HTR-8/SVneo (cell line): ENCODE data around the gene SOX15.
"Not testable (repeated sequence)": the region's sequence is repeated elsewhere in the genome, so short reads cannot be mapped to it uniquely, and the experiment has no call there.

Experiments
- DNase-seq: peaks from one replicate; pipeline ENCODE4 v3.0.0; 2011; ENCODE audit warnings: low spot score, mixed read lengths; ENCODE audit not compliant: insufficient read length
- FAIRE-seq: peaks from 2 replicates; lab custom pipeline; 2011; peaks lifted over from hg19 to GRCh38; lab: Jason Lieb, UNC

SOX15 gene

DNA sequence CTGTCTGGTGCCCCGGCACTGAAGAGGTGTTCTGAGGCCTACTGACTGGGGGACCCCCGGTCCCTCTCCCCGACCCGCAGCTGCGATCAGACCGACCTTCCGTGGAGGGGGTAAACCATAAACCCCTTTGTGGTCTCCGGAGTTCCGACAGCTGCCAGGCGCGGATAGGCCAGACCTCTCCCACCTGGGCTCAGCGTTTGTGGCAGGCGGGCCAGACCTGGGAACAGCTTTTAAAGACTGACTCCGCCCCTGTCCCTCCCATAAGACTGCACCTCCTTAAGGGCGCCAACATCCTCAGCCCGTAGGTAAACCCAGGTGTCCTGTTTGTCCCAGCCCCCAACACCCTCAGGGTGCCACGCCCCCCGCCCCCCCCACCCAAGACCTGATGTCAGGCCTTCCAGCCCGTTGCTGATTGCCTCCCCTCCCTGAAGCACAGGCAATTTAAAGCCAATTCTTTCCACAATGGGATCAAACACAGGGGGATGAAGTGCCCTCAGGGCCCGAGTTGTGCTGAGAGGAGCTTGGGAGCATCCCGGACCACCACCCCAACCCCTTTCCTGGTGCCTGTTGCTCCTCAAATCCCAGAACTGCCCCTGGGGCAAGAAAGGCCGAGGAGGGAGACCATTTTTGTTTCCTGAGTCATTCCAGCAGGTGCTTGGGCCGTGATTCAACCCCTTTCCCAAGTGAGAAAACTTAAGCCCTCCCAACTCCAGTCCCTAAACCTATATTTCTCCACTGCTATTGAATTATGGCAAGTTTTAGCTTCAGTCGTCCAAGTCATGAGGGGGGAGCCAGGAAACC is at the start of gene SOX15:
Gene SOX15, minus strand, starts transcription at position 204 of the 801 bp plus-strand sequence. CDS start 418 bp downstream, outside the sequence.
- FAIRE-seq, result no peak
- no peak for DNase-seq

DNA sequence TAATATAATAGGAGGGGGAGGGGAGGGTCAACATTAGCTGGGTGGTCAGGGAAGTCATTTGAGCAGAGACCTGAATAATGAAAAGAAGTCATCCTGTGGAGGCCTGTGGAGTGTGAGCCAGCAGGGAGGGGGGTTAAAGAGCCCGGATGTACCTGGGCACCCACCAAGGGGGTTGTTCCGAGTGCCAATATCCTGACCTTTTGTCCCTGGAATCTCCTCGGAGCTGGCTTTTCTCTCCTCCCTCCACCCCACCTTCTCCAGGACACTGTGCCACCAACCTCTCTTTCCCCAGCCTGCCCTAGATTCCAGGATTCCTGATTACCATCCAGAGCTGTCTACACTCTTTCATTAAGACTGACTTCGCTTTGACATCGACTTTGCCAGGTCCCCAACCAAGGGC is 46.3 kb upstream of the SOX15 start:
- DNase-seq, result no peak
- no peak for FAIRE-seq

DNA sequence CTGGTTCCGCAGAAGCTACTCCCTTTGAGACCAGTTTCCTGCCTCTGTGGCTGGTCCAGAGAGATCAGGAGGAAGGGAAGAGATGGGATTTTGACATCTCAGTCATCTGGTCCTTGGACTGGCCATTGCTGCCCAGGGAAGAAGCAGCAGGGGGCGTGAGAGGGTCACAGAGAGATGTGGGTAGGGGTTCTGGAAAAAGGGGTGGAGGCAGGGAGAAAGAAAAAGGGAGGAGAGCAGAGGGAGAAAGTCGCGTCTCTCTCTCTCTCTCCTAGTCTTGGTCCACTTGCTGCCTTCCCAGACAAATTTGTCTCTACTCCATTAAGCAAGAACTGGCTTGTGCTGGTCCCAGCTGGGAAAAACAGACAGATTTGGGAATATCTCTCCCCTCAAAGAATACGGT is 44.5 kb upstream of the SOX15 start:
- DNase-seq, result peak; percentile 68
- no peak for FAIRE-seq

DNA sequence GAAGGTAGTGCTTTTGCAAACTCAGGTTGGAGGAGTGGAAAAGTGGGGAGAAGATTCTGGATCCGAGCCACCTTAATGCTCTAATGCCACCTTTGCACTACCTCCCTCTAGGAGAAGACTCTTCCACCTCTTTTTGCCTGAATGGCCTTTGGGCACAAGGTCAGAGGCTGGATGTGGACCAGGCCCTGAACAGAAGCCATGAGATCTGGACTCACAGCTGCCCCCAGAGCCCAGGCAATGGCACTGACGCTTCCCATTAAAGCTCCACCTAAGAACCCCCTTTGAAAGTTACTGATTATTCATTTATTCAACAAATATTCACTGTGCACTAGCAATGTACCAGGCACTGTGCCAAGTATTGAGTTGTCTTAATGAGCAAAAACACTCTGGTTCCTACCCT is 43.2 kb upstream of the SOX15 start:
- no peak for FAIRE-seq
- no peak for DNase-seq

DNA sequence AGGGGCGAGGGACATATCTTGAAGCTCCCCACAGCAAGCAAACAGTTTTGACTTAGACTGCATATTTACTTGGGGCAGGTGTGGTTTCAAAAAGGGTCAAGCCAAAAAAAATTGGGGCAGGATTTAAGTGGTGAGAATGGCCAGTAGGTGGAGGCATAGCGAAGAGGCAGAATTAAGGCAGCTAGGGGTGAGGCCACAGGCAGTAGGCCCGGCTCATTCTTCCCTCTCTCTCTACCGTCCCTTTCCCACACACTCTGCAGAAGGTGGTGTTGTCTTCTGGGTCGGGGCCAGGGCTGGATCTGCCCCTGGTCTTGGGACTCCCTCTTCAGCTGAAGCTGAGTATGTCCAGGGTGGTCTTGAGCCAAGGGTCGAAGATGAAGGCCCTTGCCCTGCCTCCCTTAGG is 42.6 kb upstream of the SOX15 start:
- FAIRE-seq (peak; percentile 89), DNase-seq (peak; percentile 65)

DNA sequence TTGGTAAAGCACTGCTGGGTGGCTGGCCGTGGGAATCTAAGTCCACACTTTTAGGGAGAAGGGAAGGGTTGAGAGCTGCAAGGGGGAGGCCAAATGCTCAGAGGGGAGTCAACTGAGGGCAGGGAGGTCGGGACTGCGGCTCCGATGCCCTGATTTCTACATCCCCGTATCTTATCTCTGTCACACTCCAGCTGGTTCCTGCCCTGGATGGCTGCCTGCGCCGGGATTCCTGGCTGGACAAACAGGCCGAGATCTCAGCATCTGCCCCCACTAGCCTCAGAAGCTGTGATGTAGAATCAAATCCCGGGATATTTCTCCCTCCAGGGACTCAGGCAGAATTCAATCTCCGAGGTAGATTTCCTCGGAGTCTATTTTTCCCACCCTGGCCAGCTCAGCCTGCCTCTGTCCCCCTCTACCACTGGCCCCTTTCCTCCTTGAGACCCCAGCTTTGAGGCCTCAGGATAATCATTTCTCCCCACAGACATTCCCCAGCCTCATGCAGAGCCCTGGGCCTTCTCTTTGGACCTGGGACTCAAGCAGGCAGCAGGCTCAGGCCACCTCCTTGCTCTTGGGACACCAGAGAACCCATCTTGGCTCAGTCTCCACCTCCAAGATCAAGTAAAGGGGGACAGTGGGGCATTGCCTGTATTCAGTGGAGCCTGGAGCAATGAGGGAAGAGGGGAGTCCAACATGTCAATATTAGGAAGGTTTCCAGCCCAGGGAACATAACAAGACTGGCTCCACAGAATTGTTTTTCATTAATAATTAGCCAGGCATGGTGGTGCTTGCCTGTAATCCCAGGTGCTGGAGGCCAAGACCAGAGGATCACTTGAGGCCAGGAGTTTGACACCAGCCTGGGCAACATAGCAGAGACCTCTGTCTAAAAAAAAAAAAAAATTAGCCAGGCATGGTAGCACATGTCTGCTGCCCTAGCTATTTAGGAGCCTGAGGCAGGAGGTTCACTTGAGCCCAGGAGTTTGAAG is 41.8 kb upstream of the SOX15 start:
- no peak for DNase-seq
- FAIRE-seq, result no peak

GRCh38 chr17:7629939-7630571 is 40.2 kb upstream of the SOX15 start, which contains the start of gene SHBG:
Gene SHBG, plus strand, starts transcription at chr17:7630135. Its CDS starts 38 bp downstream, at chr17:7630173.
- DNase-seq (no peak), FAIRE-seq (no peak)

GRCh38 chr17:7627250-7628121 is 37.6 kb upstream of the SOX15 start, which contains the start of gene SAT2:
Gene SAT2, minus strand, starts transcription at chr17:7627821. Its CDS starts 186 bp downstream, at chr17:7627635.
- FAIRE-seq (peak; percentile 98), DNase-seq (peak; percentile 98)

DNA sequence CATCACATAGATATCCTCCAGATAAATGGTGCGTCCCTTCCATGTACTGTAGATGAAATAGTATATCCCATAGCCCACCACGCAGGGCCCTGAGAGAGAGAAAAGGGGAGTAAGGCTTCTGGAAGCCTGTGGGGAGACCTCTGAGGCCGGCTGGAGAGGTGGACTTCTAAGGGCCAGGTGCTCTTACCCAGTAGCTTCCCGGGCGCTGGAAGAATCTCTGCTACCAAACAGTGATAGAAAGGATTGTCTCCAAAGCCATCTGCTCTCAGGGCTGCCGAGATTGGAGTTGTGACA is 37.0 kb upstream of the SOX15 start:
- FAIRE-seq (no peak), DNase-seq (no peak)

- FAIRE-seq, result no peak
- DNase-seq, result no peak
Measured at GRCh38 chr17:7626307-7626706, 36.4 kb upstream of the SOX15 start.

- not testable (repeated sequence) for DNase-seq, FAIRE-seq
Measured at GRCh38 chr17:7625749-7626148, 35.9 kb upstream of the SOX15 start.

DNA sequence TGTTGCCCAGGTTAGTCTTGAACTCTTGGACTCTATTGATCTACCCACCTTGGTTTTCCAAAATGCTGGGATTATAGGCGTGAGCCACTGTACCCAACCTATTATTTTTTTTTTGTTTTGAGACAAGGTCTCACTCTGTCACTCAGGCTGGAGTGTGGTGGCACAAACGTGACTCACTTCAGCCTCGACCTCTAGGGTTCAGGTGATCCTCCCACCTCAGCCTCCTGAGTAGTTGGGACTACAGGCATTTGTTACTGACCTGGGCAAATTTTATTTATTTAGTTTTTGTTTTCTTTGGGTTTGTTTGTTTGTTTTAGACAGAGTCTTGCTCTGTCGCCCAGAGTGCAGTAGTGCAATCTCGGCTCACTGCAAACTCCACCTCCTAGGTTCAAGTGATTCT is 33.8 kb upstream of the SOX15 start:
- no peak for DNase-seq
- no peak for FAIRE-seq

DNA sequence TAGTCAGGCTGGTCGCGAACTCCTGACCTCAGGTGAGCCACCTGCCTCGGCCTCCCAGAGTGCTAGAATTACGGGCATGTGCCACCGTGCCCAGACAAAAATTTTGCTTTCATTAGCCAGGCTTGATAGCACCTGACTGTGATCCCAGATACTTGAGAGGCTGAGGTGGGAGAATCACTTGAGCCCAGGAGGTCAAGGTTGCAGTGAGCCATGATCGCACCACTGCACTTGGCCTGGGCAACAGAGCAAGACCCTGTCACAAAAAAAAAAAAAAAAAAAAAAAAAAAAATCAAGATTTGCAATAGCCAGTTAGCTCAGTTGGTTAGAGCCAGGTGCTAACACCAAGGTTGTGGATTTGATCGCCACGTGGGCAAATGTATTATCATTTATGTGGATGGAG is 30.9 kb upstream of the SOX15 start:
- FAIRE-seq (no peak), DNase-seq (no peak)

DNA sequence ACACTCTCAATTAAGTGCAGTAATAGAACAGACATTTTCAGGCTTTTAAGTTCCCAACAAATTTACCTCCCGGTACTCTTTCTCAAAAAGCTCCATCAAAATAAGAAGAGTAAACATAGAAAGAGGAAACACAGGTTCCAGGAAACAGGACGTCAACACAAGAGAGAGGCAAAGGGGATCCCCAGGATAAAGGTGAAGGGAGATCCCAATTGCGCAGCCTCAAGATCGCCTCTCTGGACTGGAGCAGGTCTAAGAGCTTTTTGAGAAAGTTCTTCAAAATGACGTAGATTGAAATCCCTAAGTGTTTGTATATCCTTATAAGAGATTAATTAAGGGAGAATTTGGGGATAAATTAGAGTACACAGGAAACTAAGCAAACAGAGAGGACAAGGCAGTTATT is 28.7 kb upstream of the SOX15 start:
- DNase-seq, result no peak
- no peak for FAIRE-seq

DNA sequence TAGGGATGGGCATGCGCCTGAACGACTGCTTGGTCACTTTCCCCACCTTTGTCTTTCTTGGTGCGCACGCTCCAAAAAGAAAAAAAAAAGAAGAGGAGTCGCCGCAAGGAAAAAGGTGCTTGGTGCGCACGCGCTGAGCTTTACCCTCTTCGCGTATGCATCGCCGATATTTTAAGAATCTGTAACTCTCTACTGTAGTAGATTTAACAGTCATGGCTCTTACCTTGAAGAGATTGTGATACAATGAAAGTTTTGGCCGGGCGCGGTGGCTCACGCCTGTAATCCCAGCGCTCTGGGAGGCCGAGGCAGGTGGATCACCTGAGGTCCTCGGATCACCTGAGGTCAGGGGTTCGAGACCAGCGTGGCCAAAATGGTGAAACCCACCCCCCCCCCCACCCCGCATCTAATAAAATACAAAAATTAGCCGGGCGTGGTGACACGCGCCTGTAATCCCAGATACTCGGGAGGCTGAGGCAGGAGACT is 25.4 kb upstream of the SOX15 start:
- DNase-seq (no peak), FAIRE-seq (no peak)

DNA sequence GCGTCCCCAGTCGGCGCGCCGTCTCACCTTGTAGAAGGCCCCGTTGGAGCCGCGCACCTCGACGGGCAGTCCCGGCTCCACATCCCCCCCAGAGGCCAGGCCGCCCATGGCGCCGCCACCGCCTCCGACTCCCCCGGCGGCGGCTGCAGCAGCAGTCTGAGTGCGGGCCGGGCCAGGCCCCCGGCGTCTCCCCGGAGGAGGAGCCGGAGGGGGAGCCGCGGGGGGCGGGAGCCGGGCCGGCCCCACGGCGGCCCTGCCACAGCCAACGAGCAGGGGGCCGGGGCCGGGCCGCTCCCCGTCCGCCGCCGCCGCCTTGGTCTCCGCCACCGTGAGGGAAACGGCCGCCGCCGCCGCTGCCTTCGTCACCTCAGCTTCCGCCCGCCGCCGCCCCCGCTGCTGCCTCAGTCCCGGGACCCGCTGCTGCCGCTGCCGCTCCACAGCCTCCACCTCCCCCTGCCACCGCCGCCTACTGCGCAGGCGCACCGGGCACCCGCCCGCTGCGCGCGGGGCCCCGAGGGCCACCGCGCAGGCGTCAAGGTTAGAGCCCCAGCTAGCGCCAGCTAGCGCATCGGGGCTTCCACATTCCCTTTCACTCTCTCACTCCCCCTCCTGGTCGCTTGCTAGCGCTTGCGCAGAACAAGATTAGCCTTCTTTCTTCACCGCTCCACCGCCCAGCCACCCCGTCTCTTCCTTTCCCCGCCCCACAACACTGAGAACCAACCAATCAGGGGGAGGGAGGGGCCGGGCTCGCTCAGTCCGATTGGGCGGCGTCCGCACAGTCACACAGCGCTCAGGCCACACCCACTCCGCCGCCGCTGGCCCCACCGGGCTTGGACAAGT is 24.8 kb upstream of the SOX15 start, which contains the start of gene FXR2:
Gene FXR2, minus strand, starts transcription at position 473 of the 840 bp plus-strand sequence. Its CDS starts 365 bp downstream, at position 108.
- DNase-seq (peak; percentile 100), FAIRE-seq (peak; percentile 99)

DNA sequence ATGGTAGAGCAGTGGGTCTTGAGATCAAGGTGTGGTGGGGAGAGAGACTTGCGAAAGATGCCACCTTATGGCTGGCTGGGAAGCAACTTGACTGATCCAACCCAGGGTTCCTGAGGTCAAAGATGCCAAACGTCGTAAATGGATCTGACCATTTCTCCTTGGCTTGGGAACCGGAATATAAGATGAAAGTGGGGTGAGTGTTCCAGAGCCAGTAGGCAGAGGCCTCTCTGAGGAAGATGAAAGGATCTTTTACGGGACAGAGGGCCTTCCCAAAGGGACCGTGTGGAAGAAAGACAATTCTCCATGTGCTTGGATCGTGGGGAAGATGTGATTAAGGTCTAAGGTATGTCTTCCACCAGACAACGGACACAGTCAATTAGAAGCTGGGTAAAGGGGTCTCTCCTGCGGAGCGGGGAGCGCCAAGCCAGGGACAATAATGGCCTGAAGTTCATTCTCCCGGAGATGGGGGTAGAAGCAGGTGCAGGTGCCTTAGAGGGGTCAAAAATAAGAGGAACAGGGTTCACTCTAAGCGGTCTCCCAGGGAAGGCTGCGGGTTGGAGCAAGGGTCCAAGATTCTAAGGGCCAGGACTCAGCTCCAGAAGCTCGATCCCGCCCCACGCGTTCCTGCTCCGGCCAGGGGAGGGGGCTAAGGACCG is 24.0 kb upstream of the SOX15 start:
- no peak for DNase-seq
- no peak for FAIRE-seq

DNA sequence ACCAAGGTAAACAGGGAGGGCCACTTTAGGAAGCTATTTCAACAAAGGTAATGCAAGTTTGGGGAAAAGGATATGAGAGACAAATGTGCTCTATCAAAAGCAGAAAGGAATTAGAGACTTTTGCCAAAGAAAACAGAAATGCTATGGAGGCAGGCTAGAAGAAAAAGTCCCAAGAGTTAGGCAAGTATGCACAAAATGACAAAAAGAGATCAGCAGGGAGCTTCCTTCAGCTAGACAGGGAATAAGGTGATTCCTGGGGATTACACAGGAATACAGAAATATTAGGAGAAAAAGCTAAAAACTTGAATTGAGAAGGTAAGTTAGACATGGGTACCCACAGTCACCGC is 22.4 kb upstream of the SOX15 start:
- no peak for FAIRE-seq

More for the DNA sequence above, 22.4 kb upstream of the SOX15 start:
- DNase-seq, result no peak
